CD8-positive, alpha-beta memory T cell (primary cell): ENCODE measurements around the gene IFNA13. TPM values are rescaled to one million over a fixed set of nuclear protein-coding genes. Genes with fewer than 3 reads are reported as not detected.

Experiments used
- CTCF ChIA-PET: fragments of 350-600 bp; sonication (Branson Sonifier 250); formaldehyde crosslinking; loops from one replicate; lab custom pipeline; 2021; ENCODE audit warnings: antibody characterized with exemption; lab: Charles Lee
- POLR2A ChIA-PET: fragments of 350-600 bp; sonication (Branson Sonifier 250); formaldehyde crosslinking; loops from one replicate; lab custom pipeline; 2021; ENCODE audit warnings: antibody characterized with exemption; lab: Charles Lee
- DNase-seq, 5 donors: peaks; one replicate each; pipeline versions ENCODE4 v3.0.0 to v3.0.0-alpha.2; 2020 to 2022; ENCODE audit warnings: mixed read lengths in 1 of 5
- H3K27ac ChIP-seq: one replicate; pipeline ENCODE4 v1.7.0; 2013; ENCODE audit warnings: low read depth, mild to moderate bottlenecking, low read length, moderate library complexity
- H3K27me3 ChIP-seq: 2 replicates; pipeline ENCODE4 v1.7.0; 2013; ENCODE audit warnings: low read length, mild to moderate bottlenecking; ENCODE audit not compliant: insufficient read depth, poor library complexity, severe bottlenecking
- H3K36me3 ChIP-seq: 2 replicates; pipeline ENCODE4 v1.7.0; 2013; ENCODE audit warnings: mild to moderate bottlenecking, low read length, moderate library complexity; ENCODE audit not compliant: insufficient read depth
- H3K4me1 ChIP-seq: 2 replicates; pipeline ENCODE4 v1.7.0; 2013; ENCODE audit warnings: mild to moderate bottlenecking, low read length, moderate library complexity; ENCODE audit not compliant: insufficient read depth
- H3K4me3 ChIP-seq: 2 replicates; pipeline ENCODE4 v1.7.0; 2013; ENCODE audit warnings: mild to moderate bottlenecking, low read length
- H3K9me3 ChIP-seq: 2 replicates; pipeline ENCODE4 v1.7.0; 2013; ENCODE audit warnings: mild to moderate bottlenecking, low read length
- H3K27ac Mint-ChIP-seq, 8 donors: one replicate each; pipeline ENCODE4 v1.8.0; 2020 to 2021; ENCODE audit warnings: mixed read lengths in 8 of 8, mild to moderate bottlenecking in 6 of 8, inconsistent platforms in 3 of 8, moderate library complexity in 3 of 8
- H3K27me3 Mint-ChIP-seq, 2 donors: one replicate each; pipeline ENCODE4 v1.8.0; 2020 to 2021; ENCODE audit warnings: mixed read lengths in 2 of 2, mild to moderate bottlenecking in 1 of 2, moderate library complexity in 1 of 2
- H3K36me3 Mint-ChIP-seq, 3 donors: one replicate each; pipeline ENCODE4 v1.8.0; 2020 to 2021; ENCODE audit warnings: mixed read lengths in 3 of 3, inconsistent platforms in 1 of 3, mild to moderate bottlenecking in 1 of 3
- H3K4me1 Mint-ChIP-seq, 3 donors: one replicate each; pipeline ENCODE4 v1.8.0; 2020 to 2021; ENCODE audit warnings: mixed read lengths in 3 of 3, inconsistent platforms in 1 of 3, mild to moderate bottlenecking in 1 of 3
- H3K4me3 Mint-ChIP-seq, 7 donors: one replicate each; pipeline ENCODE4 v1.8.0; 2020 to 2021; ENCODE audit warnings: mixed read lengths in 7 of 7, mild to moderate bottlenecking in 6 of 7, moderate library complexity in 4 of 7, inconsistent platforms in 2 of 7
- H3K9me3 Mint-ChIP-seq, 5 donors: one replicate each; pipeline ENCODE4 v1.8.0; 2020 to 2022; ENCODE audit warnings: mixed read lengths in 5 of 5, mild to moderate bottlenecking in 3 of 5, moderate library complexity in 2 of 5, inconsistent platforms in 1 of 5
- polyA plus RNA-seq: library from polyadenylated mRNA; unstranded; fragments of 300-500 nt; fragmentation: Illumina TruSeq; gene quantifications from one replicate; pipeline ENCODE4 v1.2.3, GENCODE V29; 2021
- total RNA-seq, 2 experiments: library from RNA; stranded (reverse); gene quantifications; one replicate each; pipeline ENCODE4 v1.2.3, GENCODE V29; 2021

Gene IFNA13
- total and polyA plus RNA-seq, 3 experiments from 2014 or later: not detected

- H3K27ac Mint-ChIP-seq: peak overlapping the region in 5 of 8 donors; percentile 3 to 57 (median 27)
- peaks cover 27 to 43% (median 43%) of the 10 kb centered on the region in 3 donors for H3K4me1 Mint-ChIP-seq
- Histone ChIP-seq H3K9me3 (no peaks in the 10 kb centered on the region), H3K4me3 (no peak overlapping the region), H3K27ac (no peak overlapping the region), H3K36me3 (peaks cover 6% of the 10 kb centered on the region), H3K27me3 (no peaks in the 10 kb centered on the region), H3K4me1 (peaks cover 11% of the 10 kb centered on the region)
- H3K9me3 Mint-ChIP-seq: no peaks in the 10 kb centered on the region
- H3K36me3 Mint-ChIP-seq: peaks cover 0 to 51% (median 19%) of the 10 kb centered on the region in 3 donors
- H3K4me3 Mint-ChIP-seq: no peak overlapping the region
- CTCF ChIA-PET: interaction anchor here (1.1 to 2.0 kb wide), 6 partner anchors 9 to 89 kb away, joined by 3 to 10 read pairs (median 4); no protein-coding TSS in a partner anchor
- H3K27me3 Mint-ChIP-seq: no peaks in the 10 kb centered on the region
- no peak for DNase-seq
- POLR2A ChIA-PET: no interaction called here
Observed at GRCh38 chr9:21324047-21324446, 43.8 kb downstream of the IFNA13 start.

- no peaks in the 10 kb centered on the region for H3K9me3 Mint-ChIP-seq
- H3K4me3 ChIP-seq: no peak overlapping the region
- no peak overlapping the region for H3K4me3 Mint-ChIP-seq
- H3K27ac Mint-ChIP-seq: peak overlapping the region in 4 of 8 donors; percentile 7 to 69 (median 18)
- CTCF ChIA-PET: interaction anchor here (0.7 to 2.0 kb wide), 9 partner anchors 10 to 483 kb away, joined by 3 to 10 read pairs (median 4); no protein-coding TSS in a partner anchor
- peaks cover 0 to 47% (median 19%) of the 10 kb centered on the region in 3 donors for H3K36me3 Mint-ChIP-seq
- POLR2A ChIA-PET: interaction anchor here (0.7 kb wide), 1 partner anchor 798 kb away, joined by 4 read pairs; no protein-coding TSS in a partner anchor
- peaks cover 6% of the 10 kb centered on the region for H3K36me3 ChIP-seq
- no peak for DNase-seq
- H3K27me3 Mint-ChIP-seq: no peaks in the 10 kb centered on the region
- H3K9me3 ChIP-seq: no peaks in the 10 kb centered on the region
- no peak overlapping the region for H3K27ac ChIP-seq
- peaks cover 24 to 38% (median 37%) of the 10 kb centered on the region in 3 donors for H3K4me1 Mint-ChIP-seq
- peaks cover 11% of the 10 kb centered on the region for H3K4me1 ChIP-seq
- H3K27me3 ChIP-seq: no peaks in the 10 kb centered on the region
Observed at GRCh38 chr9:21322911-21323461, 44.9 kb downstream of the IFNA13 start.

GRCh38 chr9:21320465-21320864, 47.4 kb downstream of the IFNA13 start:
- DNase-seq: no peak
- H3K27me3 Mint-ChIP-seq: no peaks in the 10 kb centered on the region
- peaks cover 2% of the 10 kb centered on the region for H3K36me3 ChIP-seq
- peaks cover 0 to 43% (median 19%) of the 10 kb centered on the region in 3 donors for H3K36me3 Mint-ChIP-seq
- no peaks in the 10 kb centered on the region for H3K9me3 ChIP-seq
- H3K27ac ChIP-seq: no peak overlapping the region
- H3K27me3 ChIP-seq: no peaks in the 10 kb centered on the region
- H3K27ac Mint-ChIP-seq: peak overlapping the region in 4 of 8 donors; percentile 32 to 69 (median 52)
- ChIA-PET CTCF (interaction anchor here (1.1 kb wide), 1 partner anchor 166 kb away, joined by 3 read pairs; no protein-coding TSS in a partner anchor), POLR2A (interaction anchor here (0.7 kb wide), 1 partner anchor 460 kb away, joined by 3 read pairs; no protein-coding TSS in a partner anchor)
- H3K9me3 Mint-ChIP-seq: no peaks in the 10 kb centered on the region
- H3K4me3 Mint-ChIP-seq: no peak overlapping the region
- H3K4me3 ChIP-seq: no peak overlapping the region
- no peaks in the 10 kb centered on the region for H3K4me1 ChIP-seq
- H3K4me1 Mint-ChIP-seq: peaks cover 9 to 16% (median 16%) of the 10 kb centered on the region in 3 donors

GRCh38 chr9:21317956-21318923, 49.6 kb downstream of the IFNA13 start:
- Mint-ChIP-seq H3K4me1 (peaks cover 3 to 8% (median 5%) of the 10 kb centered on the region in 3 donors), H3K4me3 (no peak overlapping the region), H3K27ac (peak overlapping the region in 2 of 8 donors; percentile 30 to 87), H3K36me3 (peaks cover 3 to 24% (median 10%) of the 10 kb centered on the region in 3 donors), H3K27me3 (no peaks in the 10 kb centered on the region), H3K9me3 (no peaks in the 10 kb centered on the region)
- DNase-seq: peak in 2 of 5 donors; percentile 10 to 28
- Histone ChIP-seq H3K36me3 (no peaks in the 10 kb centered on the region), H3K4me1 (no peaks in the 10 kb centered on the region), H3K27ac (no peak overlapping the region), H3K9me3 (no peaks in the 10 kb centered on the region), H3K27me3 (no peaks in the 10 kb centered on the region), H3K4me3 (no peak overlapping the region)
- CTCF ChIA-PET: interaction anchor here (0.7 to 2.7 kb wide), 15 partner anchors 11 to 480 kb away, joined by 3 to 12 read pairs (median 3); partner anchors contain the start of gene KLHL9
- POLR2A ChIA-PET: interaction anchor here (0.6 kb wide), 1 partner anchor 78 kb away, joined by 3 read pairs; no protein-coding TSS in a partner anchor

Other genes with a start within 250 kb of the IFNA13 start
- gene IFNW1, start 226.2 kb downstream of the IFNA13 start, total RNA-seq: not detected
- gene IFNW1, start 226.2 kb downstream of the IFNA13 start, polyA plus RNA-seq: 0.14 TPM
- not detected for gene IFNA21, start 201.4 kb downstream of the IFNA13 start, total RNA-seq
- gene IFNA21, start 201.4 kb downstream of the IFNA13 start, polyA plus RNA-seq: not detected
- not detected for gene IFNA4, start 180.5 kb downstream of the IFNA13 start, total RNA-seq
- not detected for gene IFNA4, start 180.5 kb downstream of the IFNA13 start, polyA plus RNA-seq
- gene IFNA7, start 165.9 kb downstream of the IFNA13 start, total RNA-seq: not detected
- gene IFNA7, start 165.9 kb downstream of the IFNA13 start, polyA plus RNA-seq: not detected
- gene IFNA10, start 160.9 kb downstream of the IFNA13 start, total RNA-seq: not detected
- not detected for gene IFNA10, start 160.9 kb downstream of the IFNA13 start, polyA plus RNA-seq
- not detected for gene IFNA16, start 150.7 kb downstream of the IFNA13 start, total RNA-seq
- gene IFNA16, start 150.7 kb downstream of the IFNA13 start, polyA plus RNA-seq: not detected
- not detected for gene IFNA17, start 139.8 kb downstream of the IFNA13 start, total RNA-seq
- gene IFNA17, start 139.8 kb downstream of the IFNA13 start, polyA plus RNA-seq: not detected
- gene IFNA14, start 128.1 kb downstream of the IFNA13 start, total RNA-seq: not detected
- gene IFNA14, start 128.1 kb downstream of the IFNA13 start, polyA plus RNA-seq: not detected
- not detected for gene IFNA5, start 62.7 kb downstream of the IFNA13 start, total RNA-seq
- not detected for gene IFNA5, start 62.7 kb downstream of the IFNA13 start, polyA plus RNA-seq
- 10 to 100 TPM; 16.0 to 16.3 TPM for gene KLHL9, start 32.7 kb downstream of the IFNA13 start, total RNA-seq
- gene KLHL9, start 32.7 kb downstream of the IFNA13 start, polyA plus RNA-seq: 16.9 TPM
- gene IFNA6, start 17.2 kb downstream of the IFNA13 start, total RNA-seq: not detected
- not detected for gene IFNA6, start 17.2 kb downstream of the IFNA13 start, polyA plus RNA-seq
- gene IFNA2, start 17.3 kb upstream of the IFNA13 start, total RNA-seq: not detected
- not detected for gene IFNA2, start 17.3 kb upstream of the IFNA13 start, polyA plus RNA-seq
- gene IFNA8, start 41.1 kb upstream of the IFNA13 start, total RNA-seq: not detected
- gene IFNA8, start 41.1 kb upstream of the IFNA13 start, polyA plus RNA-seq: not detected
- not detected for gene IFNA1, start 72.4 kb upstream of the IFNA13 start, total RNA-seq
- not detected for gene IFNA1, start 72.4 kb upstream of the IFNA13 start, polyA plus RNA-seq
- under 1 TPM in 1 of 2 experiments, not detected in 1; 0.15 TPM for gene IFNE, start 114.3 kb upstream of the IFNA13 start, total RNA-seq
- gene IFNE, start 114.3 kb upstream of the IFNA13 start, polyA plus RNA-seq: not detected